Neural cell (in vitro differentiated cells): ENCODE data around the gene LHX5. TPM values are rescaled to one million over a fixed set of nuclear protein-coding genes. Genes with fewer than 3 reads are reported as not detected.

ENCODE experiments used
- H2AFZ ChIP-seq: fragments of 200-600, 300-800 bp; sonication (generic), shearing (Covaris generic); 2 replicates; pipeline ENCODE4 v1.6.0; 2014; ENCODE audit warnings: low read depth, mild to moderate bottlenecking, antibody characterized with exemption, low read length, moderate library complexity
- H3F3A ChIP-seq: fragments of 200-600 bp; shearing (Covaris generic); 2 replicates; pipeline ENCODE4 v1.6.1; 2016; ENCODE audit warnings: mild to moderate bottlenecking, moderate library complexity, mixed read lengths, antibody characterized with exemption, low read length; ENCODE audit not compliant: insufficient read depth, poor library complexity, severe bottlenecking
- H3K27ac ChIP-seq: fragments of 200-600, 300-800 bp; sonication (generic), shearing (Covaris generic); 2 replicates; pipeline ENCODE4 v1.5.1; 2014; ENCODE audit warnings: mild to moderate bottlenecking, low read length, moderate library complexity
- H3K27me3 ChIP-seq: fragments of 300-800, 200-600 bp; sonication (generic), shearing (Covaris generic); 2 replicates; pipeline ENCODE4 v1.6.0; 2014; ENCODE audit warnings: mild to moderate bottlenecking, low read depth, low read length, moderate library complexity; ENCODE audit not compliant: insufficient read depth
- H3K36me3 ChIP-seq: fragments of 300-800, 200-600 bp; sonication (generic), shearing (Covaris generic); 2 replicates; pipeline ENCODE4 v1.5.1; 2014; ENCODE audit warnings: mild to moderate bottlenecking, antibody characterized with exemption, low read length, moderate library complexity; ENCODE audit not compliant: insufficient read depth
- H3K4me2 ChIP-seq: fragments of 300-800, 200-600 bp; sonication (generic), shearing (Covaris generic); 2 replicates; pipeline ENCODE4 v1.6.0; 2014; ENCODE audit warnings: mild to moderate bottlenecking, low read length
- H3K4me3 ChIP-seq: fragments of 300-800, 200-600 bp; sonication (generic), shearing (Covaris generic); 2 replicates; pipeline ENCODE4 v1.5.1; 2014; ENCODE audit warnings: mild to moderate bottlenecking, low read length, moderate library complexity
- H3K79me2 ChIP-seq: fragments of 200-600 bp; shearing (Covaris generic); replicated peaks from 2 replicates; pipeline ENCODE4 v1.6.0; 2014; ENCODE audit warnings: mild to moderate bottlenecking, low read length, moderate library complexity; ENCODE audit not compliant: insufficient read depth
- H3K9ac ChIP-seq: fragments of 300-800, 200-600 bp; sonication (generic), shearing (Covaris generic); 2 replicates; pipeline ENCODE4 v1.6.1; 2016; ENCODE audit warnings: mild to moderate bottlenecking, low read length, mixed read lengths
- H3K9me2 ChIP-seq: fragments of 200-600 bp; shearing (Covaris generic); 2 replicates; pipeline ENCODE4 v1.6.1; 2016; ENCODE audit warnings: mild to moderate bottlenecking, low read length, mixed read lengths; ENCODE audit not compliant: insufficient read depth
- H3K9me3 ChIP-seq: fragments of 200-600, 300-800 bp; sonication (generic), shearing (Covaris generic); 2 replicates; pipeline ENCODE4 v1.6.1; 2016; ENCODE audit warnings: mild to moderate bottlenecking, mixed run types, low read length, moderate library complexity, mixed read lengths
- H4K20me1 ChIP-seq: fragments of 200-600 bp; shearing (Covaris generic); 2 replicates; pipeline ENCODE4 v1.6.1; 2016; ENCODE audit warnings: mild to moderate bottlenecking, mixed run types; ENCODE audit not compliant: insufficient read depth
- CTCF ChIP-seq: fragments of 450-650 bp; IDR thresholded peaks from 2 replicates; pipeline ENCODE4 v1.5.1; 2014; ENCODE audit warnings: antibody characterized with exemption, mild to moderate bottlenecking, moderate library complexity; ENCODE audit not compliant: poor library complexity, severe bottlenecking
- EP300 ChIP-seq: fragments of 450-650 bp; conservative IDR thresholded peaks from 2 replicates; pipeline ENCODE4 v1.6.1; 2014; ENCODE audit warnings: antibody characterized with exemption, mild to moderate bottlenecking, moderate library complexity; ENCODE audit not compliant: poor library complexity, severe bottlenecking
- EZH2 ChIP-seq: fragments of 200-600, 300-800 bp; shearing (Covaris generic), sonication (generic); IDR thresholded peaks from 2 replicates; pipeline ENCODE4 v1.6.1; 2014; ENCODE audit warnings: antibody characterized with exemption, low read length, borderline replicate concordance, mild to moderate bottlenecking; ENCODE audit not compliant: insufficient read depth, poor library complexity, severe bottlenecking
- MXI1 ChIP-seq: fragments of 450-650 bp; conservative IDR thresholded peaks from 2 replicates; pipeline ENCODE4 v1.6.1; 2014; ENCODE audit warnings: antibody characterized with exemption, mild to moderate bottlenecking; ENCODE audit not compliant: poor library complexity, severe bottlenecking
- POLR2AphosphoS5 ChIP-seq: IDR thresholded peaks from 2 replicates; pipeline ENCODE4 v1.6.1; 2012
- RAD21 ChIP-seq: fragments of 450-650 bp; conservative IDR thresholded peaks from 2 replicates; pipeline ENCODE4 v1.6.1; 2014; ENCODE audit warnings: antibody characterized with exemption, mild to moderate bottlenecking, moderate library complexity
- REST ChIP-seq: IDR thresholded peaks from 2 replicates; pipeline ENCODE4 v1.6.1; 2012; ENCODE audit warnings: borderline replicate concordance
- SMC3 ChIP-seq: fragments of 450-650 bp; conservative IDR thresholded peaks from 2 replicates; pipeline ENCODE4 v1.6.1; 2014; ENCODE audit warnings: antibody characterized with exemption, mild to moderate bottlenecking, moderate library complexity; ENCODE audit not compliant: poor library complexity
- polyA plus RNA-seq: library from polyadenylated mRNA; depleted of rRNA; stranded (reverse); fragments of >200 nt; gene quantifications from 2 replicates; pipeline ENCODE4 v1.2.3, GENCODE V29; 2014

LHX5 gene
- polyA plus RNA-seq, 1 donor from 2014 or later = 3.8 TPM

DNA sequence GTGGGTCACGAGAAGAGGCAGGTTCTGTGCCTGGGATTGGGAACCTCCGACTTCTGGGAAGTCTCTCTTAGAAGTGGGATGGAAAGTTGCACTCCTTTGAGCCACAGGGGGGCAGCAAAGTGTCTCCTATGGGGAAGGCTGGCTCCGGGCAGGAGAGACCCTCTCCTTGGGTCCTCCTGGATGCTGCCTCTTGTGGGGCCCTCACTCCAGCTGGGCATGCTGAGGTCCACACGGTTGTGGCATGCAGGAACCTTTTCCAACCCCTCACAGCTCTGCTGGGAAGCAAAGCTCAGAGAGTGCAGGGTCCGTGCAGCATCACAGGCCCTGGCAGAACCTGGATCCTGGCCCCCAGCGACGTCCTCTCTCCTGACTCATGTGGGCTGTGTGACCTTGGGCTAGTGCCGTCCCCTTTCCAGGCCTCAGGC is 32.1 kb downstream of the LHX5 start:
- H3K9me2 ChIP-seq = no peaks in the 10 kb centered on the region
- H3K79me2 ChIP-seq = no peaks in the 10 kb centered on the region
- H3K9me3 ChIP-seq = no peaks in the 10 kb centered on the region
- H3K36me3 ChIP-seq = no peaks in the 10 kb centered on the region
- H2AFZ ChIP-seq = no peak overlapping the region
- no peaks in the 10 kb centered on the region for H4K20me1 ChIP-seq
- H3K27ac ChIP-seq = no peak overlapping the region
- no peaks in the 10 kb centered on the region for H3K27me3 ChIP-seq
- H3K4me2 ChIP-seq = no peak overlapping the region
- no peaks in the 10 kb centered on the region for H3F3A ChIP-seq
- H3K4me3 ChIP-seq = no peak overlapping the region
- H3K9ac ChIP-seq = no peak overlapping the region
- TF ChIP-seq POLR2AphosphoS5 (no peak), CTCF (peak; percentile 93), RAD21 (peak; percentile 97), SMC3 (peak; percentile 99)

DNA sequence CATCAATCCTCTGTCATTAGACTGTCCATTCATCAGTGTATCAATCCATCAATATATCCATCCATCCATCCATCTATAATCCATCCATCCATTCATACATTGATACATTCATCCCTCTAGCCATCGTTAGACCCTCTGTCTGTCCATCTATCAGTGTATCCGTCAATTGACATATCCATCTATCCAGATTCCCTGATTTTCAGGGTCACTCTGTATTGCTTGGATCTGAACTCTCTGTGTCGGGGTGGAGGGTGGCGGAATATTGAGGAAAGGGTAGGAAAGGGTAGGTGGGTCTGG is 32.4 kb downstream of the LHX5 start:
- TF ChIP-seq CTCF (no peak), REST (no peak), SMC3 (no peak), POLR2AphosphoS5 (no peak), MXI1 (no peak), EP300 (no peak), RAD21 (no peak), EZH2 (no peak)
- H3K9me3 ChIP-seq = no peaks in the 10 kb centered on the region
- H3K9ac ChIP-seq = no peak overlapping the region
- H3F3A ChIP-seq = no peaks in the 10 kb centered on the region
- H3K9me2 ChIP-seq = no peaks in the 10 kb centered on the region
- H3K27me3 ChIP-seq = no peaks in the 10 kb centered on the region
- no peak overlapping the region for H3K27ac ChIP-seq
- no peaks in the 10 kb centered on the region for H4K20me1 ChIP-seq
- H2AFZ ChIP-seq = no peak overlapping the region
- no peaks in the 10 kb centered on the region for H3K36me3 ChIP-seq
- no peaks in the 10 kb centered on the region for H3K79me2 ChIP-seq
- H3K4me3 ChIP-seq = no peak overlapping the region
- no peak overlapping the region for H3K4me2 ChIP-seq
